ENCODE results near the gene TMX3. TPM values are rescaled to one million over a fixed set of nuclear protein-coding genes. Genes with fewer than 3 reads are reported as not detected.

Gene TMX3
- total and polyA plus RNA-seq, 2 donors (not counting 1 experiment from before 2014, with no cell fraction given): 19.0 to 73.5 TPM

- Histone ChIP-seq H3K27ac (ENCODE audit: low read length in 2 of 2) (no peak overlapping the region), H3K4me1 (ENCODE audit: control insufficient read depth in 2 of 2, insufficient read depth in 2 of 2, low read length in 2 of 2) (peaks cover 3 to 5% of the 10 kb centered on the region in 2 donors), H3K9me3 (ENCODE audit: control extremely low read depth in 1 of 3, control insufficient read depth in 2 of 3, insufficient read depth in 1 of 3, low read length in 2 of 3) (no peaks in the 10 kb centered on the region), H3K36me3 (replicated peaks in 1 of 2; ENCODE audit: control extremely low read depth in 1 of 2, control insufficient read depth in 1 of 2, extremely low read depth in 1 of 2, insufficient read depth in 2 of 2, low read length in 1 of 2) (no peaks in the 10 kb centered on the region), H3K27me3 (replicated peaks in 1 of 4; ENCODE audit: control extremely low read depth in 1 of 4, control insufficient read depth in 3 of 4, insufficient read depth in 4 of 4, low read length in 3 of 4) (no peaks in the 10 kb centered on the region), H3K9ac (ENCODE audit: low read length) (no peak overlapping the region), H4K20me1 (ENCODE audit: control insufficient read depth, insufficient read depth, low read length, poor library complexity, severe bottlenecking) (no peaks in the 10 kb centered on the region), H3K4me2 (replicated peaks; ENCODE audit: low read depth, low read length, poor library complexity, severe bottlenecking) (no peak overlapping the region), H3K4me3 (ENCODE audit: control extremely low read depth in 1 of 5, extremely low read depth in 1 of 5, insufficient read depth in 1 of 5, low read depth in 2 of 5, low read length in 4 of 5) (no peak overlapping the region), H3K79me2 (ENCODE audit: control insufficient read depth, insufficient read depth, low read length) (no peaks in the 10 kb centered on the region), H2AFZ (ENCODE audit: insufficient read depth, low read depth, low read length, poor library complexity, severe bottlenecking) (no peak overlapping the region)
- H3K4me1 Mint-ChIP-seq: peaks cover 5% of the 10 kb centered on the region
- CTCF ChIA-PET: interaction anchor here (0.6 to 2.3 kb wide), 3 partner anchors 60 to 1446 kb away, joined by 3 to 7 read pairs (median 4); no protein-coding TSS in a partner anchor
- no peak overlapping the region for H3K4me3 Mint-ChIP-seq
- WGBS (ENCODE audit: insufficient coverage): no CpG with 5 or more reads among the region's 4 CpGs
- no peaks in the 10 kb centered on the region for H3K27me3 Mint-ChIP-seq
- intact Hi-C loops (cut with micrococcal nuclease): no loop called here
- H3K9me3 Mint-ChIP-seq (ENCODE audit: insufficient read depth): no peaks in the 10 kb centered on the region
- ATAC-seq (ENCODE audit: low read depth) (no peak), DNase-seq (no peak)
- POLR2A ChIA-PET: no interaction called here
- no peak for TF ChIP-seq CTCF (IDR thresholded peaks at IDR 0.05)
- no peak for TF ChIP-seq EZH2 (IDR thresholded peaks at IDR 0.05; ENCODE audit: borderline replicate concordance, insufficient read depth, low read depth, low read length, poor library complexity, severe bottlenecking)
- H3K27ac Mint-ChIP-seq: no peak overlapping the region
These were observed 52.2 kb downstream of the TMX3 start for GRCh38 chr18:68662754-68663153.

GRCh38 chr18:68660354-68661183 is 54.3 kb downstream of the TMX3 start:
- no peak overlapping the region for H3K4me3 Mint-ChIP-seq
- Histone ChIP-seq H3K4me1 (ENCODE audit: control insufficient read depth in 2 of 2, insufficient read depth in 2 of 2, low read length in 2 of 2) (peaks cover under 1 to 1% of the 10 kb centered on the region in 2 donors), H3K27ac (ENCODE audit: low read length in 2 of 2) (no peak overlapping the region), H3K79me2 (ENCODE audit: control insufficient read depth, insufficient read depth, low read length) (no peaks in the 10 kb centered on the region), H4K20me1 (ENCODE audit: control insufficient read depth, insufficient read depth, low read length, poor library complexity, severe bottlenecking) (no peaks in the 10 kb centered on the region), H3K4me2 (replicated peaks; ENCODE audit: low read depth, low read length, poor library complexity, severe bottlenecking) (no peak overlapping the region), H3K4me3 (ENCODE audit: control extremely low read depth in 1 of 5, extremely low read depth in 1 of 5, insufficient read depth in 1 of 5, low read depth in 2 of 5, low read length in 4 of 5) (no peak overlapping the region), H2AFZ (ENCODE audit: insufficient read depth, low read depth, low read length, poor library complexity, severe bottlenecking) (no peak overlapping the region), H3K9me3 (ENCODE audit: control extremely low read depth in 1 of 3, control insufficient read depth in 2 of 3, insufficient read depth in 1 of 3, low read length in 2 of 3) (no peaks in the 10 kb centered on the region), H3K27me3 (replicated peaks in 1 of 4; ENCODE audit: control extremely low read depth in 1 of 4, control insufficient read depth in 3 of 4, insufficient read depth in 4 of 4, low read length in 3 of 4) (no peaks in the 10 kb centered on the region), H3K36me3 (replicated peaks in 1 of 2; ENCODE audit: control extremely low read depth in 1 of 2, control insufficient read depth in 1 of 2, extremely low read depth in 1 of 2, insufficient read depth in 2 of 2, low read length in 1 of 2) (no peaks in the 10 kb centered on the region), H3K9ac (ENCODE audit: low read length) (no peak overlapping the region)
- no peak for ATAC-seq (ENCODE audit: low read depth)
- ChIA-PET CTCF (interaction anchor here (0.9 to 4.0 kb wide), 14 partner anchors 10 to 1452 kb away, joined by 3 to 30 read pairs (median 7); partner anchors contain the start of gene DSEL), POLR2A (no interaction called here)
- peak; percentile 39 for DNase-seq
- H3K27ac Mint-ChIP-seq: no peak overlapping the region
- no peaks in the 10 kb centered on the region for H3K9me3 Mint-ChIP-seq (ENCODE audit: insufficient read depth)
- TF ChIP-seq EZH2 (IDR thresholded peaks at IDR 0.05; ENCODE audit: borderline replicate concordance, insufficient read depth, low read depth, low read length, poor library complexity, severe bottlenecking) (no peak), CTCF (IDR thresholded peaks at IDR 0.05) (peak; percentile 68)
- H3K4me1 Mint-ChIP-seq: peaks cover 2% of the 10 kb centered on the region
- 60% methylated on average over 3 of the region's 5 CpGs for whole genome bisulfite sequencing (ENCODE audit: insufficient coverage)
- no peaks in the 10 kb centered on the region for H3K27me3 Mint-ChIP-seq
- intact Hi-C loops (cut with micrococcal nuclease): loop anchor here (1.0 kb wide), 1 partner anchor 1443 kb away; no protein-coding TSS in a partner anchor

All from B cell (primary cell).